H7 (cell line): Measurements from ENCODE around the gene PRKAA2. TPM values are rescaled to one million over a fixed set of nuclear protein-coding genes. Genes with fewer than 3 reads are reported as not detected.
"Not testable (repeated sequence)": the region's sequence is repeated elsewhere in the genome, so short reads cannot be mapped to it uniquely, and the experiment has no call there.

ENCODE experiments used
- DNase-seq: peaks from one replicate; pipeline ENCODE4 v3.0.0; 2012
- H3K27me3 ChIP-seq: 2 replicates; pipeline ENCODE4 v1.6.0; 2011; ENCODE audit warnings: mild to moderate bottlenecking, low read length; ENCODE audit not compliant: control insufficient read depth, insufficient read depth
- H3K36me3 ChIP-seq: replicated peaks from 2 replicates; pipeline ENCODE4 v1.5.1; 2011; ENCODE audit warnings: low read length; ENCODE audit not compliant: control insufficient read depth, insufficient read depth
- H3K4me3 ChIP-seq: 2 replicates; pipeline ENCODE4 v1.5.1; 2011; ENCODE audit warnings: low read depth, mild to moderate bottlenecking, control low read depth, low read length, moderate library complexity; ENCODE audit not compliant: insufficient read depth
- total RNA-seq: library from RNA; depleted of rRNA; stranded (reverse); fragments of >200 nt; shearing (Covaris generic); gene quantifications from 2 replicates; pipeline ENCODE4 v1.2.3, GENCODE V29; 2014; rRNA removed

The PRKAA2 gene
- 3.2 and 5.7 TPM in 2 replicates for total RNA-seq

DNA sequence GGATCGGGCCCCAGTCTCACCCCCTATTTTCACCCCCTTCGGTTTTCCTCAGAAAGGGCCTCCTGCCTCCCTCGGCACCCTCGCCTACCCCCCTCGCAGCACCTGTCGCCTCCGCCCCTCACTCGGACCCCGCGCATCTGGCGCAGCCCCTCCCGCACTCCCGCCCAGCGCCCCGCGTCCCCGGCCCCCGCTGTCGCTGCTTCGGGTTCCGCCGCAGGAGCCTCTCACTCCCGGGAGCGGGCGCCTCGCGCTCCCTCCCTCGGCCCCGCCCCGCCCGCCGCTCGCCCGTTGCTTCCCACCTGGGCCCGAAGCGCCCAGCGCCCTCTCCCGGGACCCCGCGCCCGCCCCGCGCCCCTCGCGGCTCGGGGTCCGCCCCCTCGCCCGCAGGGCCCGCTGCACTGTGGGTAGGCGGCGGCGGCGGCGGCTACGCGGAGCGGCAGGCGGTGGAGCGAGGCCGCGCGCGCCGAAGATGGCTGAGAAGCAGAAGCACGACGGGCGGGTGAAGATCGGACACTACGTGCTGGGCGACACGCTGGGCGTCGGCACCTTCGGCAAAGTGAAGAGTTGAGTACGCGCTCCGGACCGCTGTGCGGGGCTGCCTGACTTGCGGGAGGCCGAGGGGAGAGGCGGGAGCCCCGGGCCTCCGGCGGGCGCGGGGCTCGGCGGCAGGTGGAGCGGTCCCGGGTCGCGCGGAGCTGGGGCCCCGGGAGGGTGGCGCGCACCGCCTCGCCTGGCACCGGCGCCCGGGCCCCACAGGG is at the start of gene PRKAA2:
PRKAA2 (plus strand) TSS at position 396 of the 758 bp plus-strand sequence; CDS start at position 470, 74 bp downstream.
- Histone ChIP-seq H3K36me3 (no peaks in the 10 kb centered on the region), H3K4me3 (peak within 1 kb of the TSS; percentile 87), H3K27me3 (peaks cover 35% of the 10 kb centered on the region)
- DNase-seq = peak; percentile 86

DNA sequence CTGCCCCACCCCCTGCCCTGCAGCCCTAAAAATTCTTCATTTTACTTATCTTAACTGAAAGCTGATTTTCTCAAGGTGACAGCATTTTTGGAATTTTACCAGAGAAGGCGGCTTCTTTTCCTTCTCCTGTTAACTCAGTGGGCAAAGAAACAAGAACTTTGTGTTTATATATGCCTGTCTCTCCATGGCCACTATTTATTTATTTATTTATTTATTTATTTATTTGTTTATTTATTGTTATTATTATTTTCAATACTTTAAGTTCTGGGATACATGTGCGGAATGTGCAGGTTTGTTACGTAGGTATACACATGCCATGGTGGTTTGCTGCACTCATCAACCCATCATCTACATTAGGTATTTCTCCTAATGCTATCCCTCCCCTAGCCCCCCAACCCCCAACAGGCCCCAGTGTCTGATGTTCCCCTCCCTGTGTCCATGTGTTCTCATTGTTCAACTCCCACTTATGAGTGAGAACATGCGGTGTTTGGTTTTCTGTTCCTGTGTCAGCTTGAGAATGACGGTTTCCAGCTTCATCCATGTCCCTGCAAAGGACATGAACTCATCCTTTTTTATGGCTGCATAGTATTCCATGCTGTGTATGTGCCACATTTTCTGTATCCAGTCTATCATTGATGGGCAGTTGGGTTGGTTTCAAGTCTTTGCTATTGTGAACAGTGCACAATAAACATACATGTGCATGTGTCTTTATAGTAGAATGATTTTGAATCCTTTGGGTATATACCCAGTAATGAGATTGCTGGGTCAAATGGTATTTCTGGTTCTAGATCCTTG is 49.5 kb upstream of the PRKAA2 start:
- not testable (repeated sequence) for H3K27me3 ChIP-seq, DNase-seq, H3K4me3 ChIP-seq, H3K36me3 ChIP-seq

DNA sequence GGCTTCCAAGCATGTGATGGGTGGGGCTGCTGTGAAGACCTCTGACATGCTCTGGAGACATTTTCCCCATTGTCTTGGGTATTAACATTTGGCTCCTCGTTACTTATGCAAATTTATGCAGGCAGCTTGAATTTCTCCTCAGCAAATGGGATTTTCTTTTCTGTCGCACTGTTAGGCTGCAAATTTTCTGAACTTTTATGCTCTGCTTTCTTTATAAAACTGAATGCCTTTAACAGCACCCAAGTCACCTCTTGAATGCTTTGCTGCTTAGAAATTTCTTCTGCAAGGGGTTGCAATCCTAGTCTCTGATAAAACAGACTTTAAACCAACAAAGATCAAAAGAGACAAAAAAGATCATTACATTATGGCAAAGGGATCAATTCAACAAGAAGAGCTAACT is 35.0 kb upstream of the PRKAA2 start:
- not testable (repeated sequence) for DNase-seq, H3K27me3 ChIP-seq, H3K36me3 ChIP-seq, H3K4me3 ChIP-seq

DNA sequence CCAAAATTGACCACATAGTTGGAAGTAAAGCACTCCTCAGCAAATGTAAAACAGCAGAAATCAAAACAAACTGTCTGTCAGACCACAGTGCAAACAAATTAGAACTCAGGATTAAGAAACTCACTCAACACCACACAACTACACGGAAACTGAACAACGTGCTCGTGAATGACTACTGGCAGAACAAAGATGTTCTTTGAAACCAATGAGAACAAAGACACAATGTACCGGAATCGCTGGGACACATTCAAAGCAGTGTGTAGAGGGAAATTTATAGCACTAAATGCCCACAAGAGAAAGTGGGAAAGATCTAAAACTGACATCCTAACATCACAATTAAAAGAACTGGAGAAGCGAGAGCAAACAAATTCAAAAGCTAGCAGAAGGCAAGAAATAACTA is 34.3 kb upstream of the PRKAA2 start:
- not testable (repeated sequence) for H3K27me3 ChIP-seq, H3K4me3 ChIP-seq, DNase-seq, H3K36me3 ChIP-seq

- no peaks in the 10 kb centered on the region for H3K27me3 ChIP-seq
- no peaks in the 10 kb centered on the region for H3K36me3 ChIP-seq
- H3K4me3 ChIP-seq = no peak overlapping the region
- no peak for DNase-seq
These were observed 28.0 kb upstream of the PRKAA2 start for GRCh38 chr1:56617141-56617540.

DNA sequence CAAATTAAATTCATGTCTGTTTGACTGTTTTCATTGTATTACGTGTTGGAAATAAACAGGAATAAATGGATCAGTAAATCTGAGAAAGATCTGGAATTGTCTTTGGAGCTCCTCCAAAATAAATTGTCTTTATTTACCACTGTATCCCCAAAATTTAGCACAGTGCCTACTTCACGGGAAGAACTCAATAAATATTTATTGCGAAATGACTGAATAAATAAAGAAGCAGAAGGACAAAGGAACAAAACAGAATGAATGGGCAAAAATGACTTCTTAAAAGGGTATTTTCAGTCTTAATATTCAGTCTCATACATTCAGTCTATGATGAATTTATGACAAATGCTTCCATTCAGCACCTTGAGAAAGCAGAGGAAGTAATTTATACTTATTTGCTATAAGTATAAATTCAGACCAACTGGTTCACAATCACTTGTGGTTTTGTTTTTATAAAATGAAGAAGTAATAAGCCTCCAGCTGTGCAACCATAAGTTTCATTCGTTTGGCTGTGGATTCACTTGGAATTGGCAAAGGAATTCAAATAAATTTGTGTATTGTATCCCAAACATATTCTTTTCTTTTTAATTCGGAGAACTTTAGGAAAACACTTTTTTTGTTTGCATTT is 19.2 kb upstream of the PRKAA2 start:
- Histone ChIP-seq H3K36me3 (no peaks in the 10 kb centered on the region), H3K4me3 (no peak overlapping the region), H3K27me3 (no peaks in the 10 kb centered on the region)
- no peak for DNase-seq

DNA sequence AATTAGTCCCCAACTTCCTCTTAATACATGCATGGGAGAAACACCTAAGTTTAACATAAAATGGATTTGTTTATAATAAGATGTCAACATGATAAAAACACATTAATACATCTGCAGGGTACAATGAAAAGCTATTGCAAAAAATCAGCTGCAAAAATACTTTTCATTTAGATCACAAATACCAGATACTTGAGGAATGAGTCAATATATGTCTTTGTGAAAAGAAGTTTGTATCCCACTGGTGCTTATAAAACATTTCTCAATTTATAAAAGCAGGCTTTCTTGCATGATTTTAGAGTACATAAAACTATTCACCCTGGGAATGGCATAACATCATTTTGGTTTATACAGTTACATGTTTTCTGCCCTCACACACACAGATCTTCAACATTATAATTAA is 18.6 kb upstream of the PRKAA2 start:
- H3K27me3 ChIP-seq = no peaks in the 10 kb centered on the region
- H3K36me3 ChIP-seq = no peaks in the 10 kb centered on the region
- no peak for DNase-seq
- H3K4me3 ChIP-seq = no peak overlapping the region

- no peak for DNase-seq
- Histone ChIP-seq H3K27me3 (no peaks in the 10 kb centered on the region), H3K4me3 (no peak overlapping the region), H3K36me3 (no peaks in the 10 kb centered on the region)
These were observed 18.0 kb upstream of the PRKAA2 start for GRCh38 chr1:56627019-56627635.

DNA sequence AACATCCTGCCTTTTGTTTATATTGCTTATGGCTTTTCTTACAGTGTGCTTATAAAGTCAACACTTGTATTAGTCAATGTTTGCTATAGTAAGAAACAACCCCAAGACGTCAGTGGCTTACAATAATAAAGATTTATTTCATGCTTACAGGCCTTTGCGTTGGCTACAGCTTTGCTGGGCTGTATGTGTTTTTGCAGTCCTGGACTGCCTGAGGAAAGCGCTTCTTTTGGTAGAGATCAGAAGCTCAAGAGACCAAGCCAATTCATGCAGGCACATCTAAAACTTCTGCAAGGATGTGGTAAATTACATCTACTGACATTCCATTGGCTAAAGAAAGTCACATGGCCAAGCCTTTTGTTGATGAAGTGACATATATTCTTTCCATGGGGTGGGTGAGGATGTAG is 17.5 kb upstream of the PRKAA2 start:
- Histone ChIP-seq H3K36me3 (no peaks in the 10 kb centered on the region), H3K27me3 (no peaks in the 10 kb centered on the region), H3K4me3 (no peak overlapping the region)
- DNase-seq = peak; percentile 19

DNA sequence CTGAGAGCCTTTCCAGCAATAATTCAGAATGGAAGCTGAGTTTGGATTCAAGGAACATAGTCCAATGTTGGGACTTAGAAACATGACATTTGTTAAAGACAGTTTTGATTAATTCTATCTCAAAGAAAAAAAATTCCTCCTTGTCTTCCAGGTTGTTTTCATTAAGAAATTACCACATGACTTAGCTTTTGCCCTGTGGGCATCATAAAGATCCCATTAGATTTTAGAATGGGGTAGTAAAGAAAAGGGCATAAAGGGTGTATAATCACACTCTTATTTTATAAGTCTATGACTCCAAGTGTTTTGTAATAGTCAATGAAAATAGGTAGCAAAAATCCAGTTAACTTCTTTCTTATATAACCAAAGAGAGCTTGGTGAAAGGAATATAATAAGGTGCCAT is 14.3 kb upstream of the PRKAA2 start:
- no peak for DNase-seq
- Histone ChIP-seq H3K27me3 (no peaks in the 10 kb centered on the region), H3K4me3 (no peak overlapping the region), H3K36me3 (no peaks in the 10 kb centered on the region)

DNA sequence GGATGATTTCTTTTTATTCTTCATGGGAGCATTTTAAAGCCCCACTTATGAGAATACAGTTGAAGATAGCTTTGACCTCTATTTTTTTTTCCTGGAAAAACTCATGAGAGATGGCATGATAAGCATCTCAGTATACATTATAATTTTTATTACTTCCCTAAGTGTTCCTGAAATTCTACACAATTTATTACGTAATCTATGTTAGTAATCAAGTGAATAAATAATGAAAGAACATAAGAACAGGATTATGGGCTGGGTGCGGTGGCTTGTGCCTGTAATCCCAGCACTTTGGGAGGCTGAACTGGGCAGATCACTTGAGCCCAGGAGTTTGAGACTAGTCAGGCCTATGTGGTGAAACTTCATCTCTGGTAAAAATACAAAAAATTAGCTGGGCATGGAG is 13.2 kb upstream of the PRKAA2 start:
- no peak overlapping the region for H3K4me3 ChIP-seq
- no peak for DNase-seq
- H3K36me3 ChIP-seq = no peaks in the 10 kb centered on the region
- no peaks in the 10 kb centered on the region for H3K27me3 ChIP-seq

DNA sequence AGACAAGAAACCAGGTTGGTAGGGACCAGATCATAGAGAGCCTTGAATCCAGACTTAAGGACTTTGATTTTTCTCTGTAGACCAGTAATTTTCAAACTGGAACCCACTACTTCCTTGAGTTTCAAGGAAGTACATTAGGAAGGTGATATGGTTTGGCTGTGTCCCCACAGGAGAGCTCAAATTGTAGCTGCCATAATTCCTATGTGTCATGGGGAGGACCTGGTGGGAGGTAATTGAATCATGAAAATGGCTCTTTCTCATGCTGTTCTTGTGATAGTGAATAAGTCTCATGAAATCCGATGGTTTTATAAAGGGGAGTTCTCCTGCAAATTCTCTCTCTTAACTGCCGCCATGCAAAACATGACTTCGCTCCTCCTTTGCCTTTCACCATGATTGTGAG is 10.1 kb upstream of the PRKAA2 start:
- no peak overlapping the region for H3K4me3 ChIP-seq
- H3K27me3 ChIP-seq = no peaks in the 10 kb centered on the region; the same call in 1 of the 2 replicates
- DNase-seq = no peak
- no peaks in the 10 kb centered on the region for H3K36me3 ChIP-seq

- DNase-seq = no peak
- Histone ChIP-seq H3K36me3 (no peaks in the 10 kb centered on the region), H3K27me3 (peaks cover 2% of the 10 kb centered on the region), H3K4me3 (no peak overlapping the region)
These were observed 6.9 kb upstream of the PRKAA2 start for GRCh38 chr1:56638248-56638647.

GRCh38 chr1:56639211-56639610 is 5.9 kb upstream of the PRKAA2 start:
- Histone ChIP-seq H3K36me3 (no peaks in the 10 kb centered on the region), H3K4me3 (no peak overlapping the region), H3K27me3 (peaks cover 12% of the 10 kb centered on the region)
- DNase-seq = no peak
